B cell (primary cell): ENCODE results near the gene CDAN1. TPM values are rescaled to one million over a fixed set of nuclear protein-coding genes. Genes with fewer than 3 reads are reported as not detected.

Experiments used
- ATAC-seq: fragments of 200-7000 bp; cut with Tn5 transposase; one replicate; pipeline ENCODE4 v1.10.0; 2021; ENCODE audit warnings: low read depth, mild to moderate bottlenecking, moderate number of reproducible peaks, moderate library complexity
- CTCF ChIA-PET: fragments of 350-600 bp; sonication (Branson Sonifier 250); formaldehyde crosslinking; loops from one replicate; lab custom pipeline; 2021; ENCODE audit warnings: antibody characterized with exemption, inconsistent platforms; lab: Charles Lee
- POLR2A ChIA-PET: fragments of 350-600 bp; sonication (Branson Sonifier 250); formaldehyde crosslinking; loops from one replicate; lab custom pipeline; 2021; ENCODE audit warnings: antibody characterized with exemption; lab: Charles Lee
- DNase-seq: peaks from one replicate; pipeline ENCODE4 v3.0.0; 2013
- H2AFZ ChIP-seq: 2 replicates; pipeline ENCODE4 v1.6.1; 2012; ENCODE audit warnings: mild to moderate bottlenecking, low read depth, low read length; ENCODE audit not compliant: insufficient read depth, poor library complexity, severe bottlenecking
- H3K27ac ChIP-seq, 2 donors: 1 replicate in 1 of 2; 2 replicates in 1 of 2; pipeline ENCODE4 v1.5.1; 2012 to 2013; ENCODE audit warnings: low read length in 2 of 2, mild to moderate bottlenecking in 2 of 2, moderate library complexity in 1 of 2
- H3K27me3 ChIP-seq, 4 experiments: fragments of 200-600 bp in 1 of 4; sonication (generic) in 1 of 4; replicated peaks in 1 of 4; 1 replicate in 2 of 4; 2 replicates in 2 of 4; pipeline versions ENCODE4 v1.6.1 to v1.7.0; 2013 to 2016; ENCODE audit warnings: low read length in 3 of 4, mild to moderate bottlenecking in 2 of 4, mixed read lengths in 1 of 4, moderate library complexity in 1 of 4; ENCODE audit not compliant: insufficient read depth in 4 of 4, control insufficient read depth in 3 of 4; ENCODE audit errors: control extremely low read depth in 1 of 4
- H3K36me3 ChIP-seq, 2 experiments: replicated peaks in 1 of 2; 1 replicate in 1 of 2; 2 replicates in 1 of 2; pipeline versions ENCODE4 v1.6.1 to v1.7.1; 2013; ENCODE audit warnings: low read length in 1 of 2; ENCODE audit not compliant: insufficient read depth in 2 of 2, control insufficient read depth in 1 of 2; ENCODE audit errors: control extremely low read depth in 1 of 2, extremely low read depth in 1 of 2
- H3K4me1 ChIP-seq, 2 donors: fragments of 200-600 bp in 1 of 2; sonication (generic) in 1 of 2; 1 replicate in 1 of 2; 2 replicates in 1 of 2; pipeline versions ENCODE4 v1.5.1 to v1.6.1; 2013 to 2017; ENCODE audit warnings: low read length in 2 of 2; ENCODE audit not compliant: control insufficient read depth in 2 of 2, insufficient read depth in 2 of 2
- H3K4me2 ChIP-seq: replicated peaks from 2 replicates; pipeline ENCODE3; 2012; ENCODE audit warnings: mild to moderate bottlenecking, low read depth, low read length; ENCODE audit not compliant: poor library complexity, severe bottlenecking
- H3K4me3 ChIP-seq, 5 experiments: fragments of 200-600 bp in 1 of 5; sonication (generic) in 1 of 5; 1 replicate in 3 of 5; 2 replicates in 2 of 5; pipeline versions ENCODE4 v1.5.1 to v1.7.0; 2011 to 2016; ENCODE audit warnings: low read length in 4 of 5, mild to moderate bottlenecking in 4 of 5, low read depth in 2 of 5, control low read depth in 1 of 5, moderate library complexity in 1 of 5; ENCODE audit not compliant: insufficient read depth in 1 of 5; ENCODE audit errors: control extremely low read depth in 1 of 5, extremely low read depth in 1 of 5
- H3K79me2 ChIP-seq: fragments of 200-600 bp; sonication (generic); one replicate; pipeline ENCODE4 v1.6.0; 2016; ENCODE audit warnings: low read length; ENCODE audit not compliant: control insufficient read depth, insufficient read depth
- H3K9ac ChIP-seq: fragments of 200-600 bp; sonication (generic); 2 replicates; pipeline ENCODE4 v1.6.1; 2017; ENCODE audit warnings: mild to moderate bottlenecking, low read length, moderate library complexity
- H3K9me3 ChIP-seq, 3 donors: one replicate each; pipeline versions ENCODE4 v1.6.1 to v1.7.1; 2013; ENCODE audit warnings: low read length in 2 of 3; ENCODE audit not compliant: control insufficient read depth in 2 of 3, insufficient read depth in 1 of 3; ENCODE audit errors: control extremely low read depth in 1 of 3
- H4K20me1 ChIP-seq: 2 replicates; pipeline ENCODE4 v1.6.0; 2012; ENCODE audit warnings: mild to moderate bottlenecking, low read length; ENCODE audit not compliant: insufficient read depth, control insufficient read depth, poor library complexity, severe bottlenecking
- H3K27ac Mint-ChIP-seq: one replicate; pipeline ENCODE4 v1.8.0; 2021; ENCODE audit warnings: mixed read lengths
- H3K27me3 Mint-ChIP-seq: one replicate; pipeline ENCODE4 v1.8.0; 2021; ENCODE audit warnings: mixed read lengths
- H3K4me1 Mint-ChIP-seq: one replicate; pipeline ENCODE4 v1.8.0; 2021; ENCODE audit warnings: mixed read lengths
- H3K4me3 Mint-ChIP-seq: one replicate; pipeline ENCODE4 v1.8.0; 2021; ENCODE audit warnings: mixed read lengths
- H3K9me3 Mint-ChIP-seq: one replicate; pipeline ENCODE4 v1.8.0; 2022; ENCODE audit warnings: mixed read lengths; ENCODE audit not compliant: insufficient read depth
- EZH2 ChIP-seq: IDR thresholded peaks from 2 replicates; pipeline ENCODE4 v1.6.1; 2012; ENCODE audit warnings: borderline replicate concordance, low read depth, mild to moderate bottlenecking, moderate library complexity, low read length; ENCODE audit not compliant: insufficient read depth, poor library complexity, severe bottlenecking
- WGBS: methylation state at CpG from one replicate; pipeline ENCODE4 v1.1.5; 2013; ENCODE audit warnings: missing lambda C conversion rate; ENCODE audit not compliant: insufficient coverage; 5-methylcytosine and 5-hydroxymethylcytosine counted together
- intact Hi-C: fragments of 100-400 bp; cut with micrococcal nuclease; formaldehyde crosslinking; loops from one replicate; pipeline ENCODE4 v1.10.0; 2022
- polyA plus RNA-seq: library from polyadenylated mRNA; depleted of rRNA; stranded (reverse); fragments of >200 nt; gene quantifications from 2 replicates; pipeline ENCODE4 v1.2.3, GENCODE V29; 2012
- total RNA-seq, 2 donors: library from RNA; stranded (reverse); fragments of 120-200 nt in 1 of 2; gene quantifications; 1 replicate in 1 of 2; 2 replicates in 1 of 2; pipeline versions ENCODE4 v1.2.3 to v1.2.4, GENCODE V29; 2013 to 2022
- TF ChIP-seq, protein P1 (sequence below): fragments of 200-600 bp; IDR thresholded peaks from one replicate; pipeline ENCODE4 v1.8.0; 2022; ENCODE audit warnings: antibody characterized with exemption, mild to moderate bottlenecking

CDAN1 gene
- total and polyA plus RNA-seq, 2 donors (not counting 1 experiment from before 2014, with no cell fraction given): 11.7 to 31.8 TPM

DNA sequence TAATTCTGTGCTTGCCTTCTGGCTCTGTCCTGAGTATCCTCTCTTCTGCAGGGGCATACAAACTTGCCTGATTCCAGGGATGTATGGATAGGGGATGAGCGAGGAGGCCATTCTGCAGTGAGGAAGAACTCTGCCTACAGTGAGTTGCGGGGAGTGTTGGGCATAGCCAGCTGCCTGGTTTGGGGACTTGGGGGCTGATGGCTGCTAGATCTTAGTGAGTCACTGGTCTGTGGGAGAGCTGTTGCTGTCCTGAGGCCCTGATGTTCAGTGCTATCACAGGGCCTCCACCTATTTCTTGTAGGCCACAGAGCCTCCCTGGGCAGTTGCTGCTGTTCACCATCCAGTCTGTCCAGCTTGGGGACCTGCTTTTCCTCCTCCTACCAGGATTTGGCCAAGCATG lies 20.3 kb downstream of the CDAN1 start:
- Histone ChIP-seq H4K20me1 (no peaks in the 10 kb centered on the region), H3K9ac (no peak overlapping the region), H3K27me3 (no peaks in the 10 kb centered on the region), H2AFZ (no peak overlapping the region), H3K4me3 (no peak overlapping the region), H3K36me3 (peaks cover 3 to 5% of the 10 kb centered on the region in 2 experiments), H3K27ac (no peak overlapping the region), H3K79me2 (no peaks in the 10 kb centered on the region), H3K4me1 (no peaks in the 10 kb centered on the region), H3K4me2 (no peak overlapping the region), H3K9me3 (no peaks in the 10 kb centered on the region)
- DNase-seq: no peak
- WGBS: 100% methylated on average over 2 of the region's 2 CpGs
- no peak for ATAC-seq
- ChIA-PET POLR2A (no interaction called here), CTCF (no interaction called here)
- H3K27ac Mint-ChIP-seq: no peak overlapping the region
- no peaks in the 10 kb centered on the region for H3K9me3 Mint-ChIP-seq
- no peak overlapping the region for H3K4me3 Mint-ChIP-seq
- no peak for TF ChIP-seq EZH2
- TF ChIP-seq, protein P1, sequence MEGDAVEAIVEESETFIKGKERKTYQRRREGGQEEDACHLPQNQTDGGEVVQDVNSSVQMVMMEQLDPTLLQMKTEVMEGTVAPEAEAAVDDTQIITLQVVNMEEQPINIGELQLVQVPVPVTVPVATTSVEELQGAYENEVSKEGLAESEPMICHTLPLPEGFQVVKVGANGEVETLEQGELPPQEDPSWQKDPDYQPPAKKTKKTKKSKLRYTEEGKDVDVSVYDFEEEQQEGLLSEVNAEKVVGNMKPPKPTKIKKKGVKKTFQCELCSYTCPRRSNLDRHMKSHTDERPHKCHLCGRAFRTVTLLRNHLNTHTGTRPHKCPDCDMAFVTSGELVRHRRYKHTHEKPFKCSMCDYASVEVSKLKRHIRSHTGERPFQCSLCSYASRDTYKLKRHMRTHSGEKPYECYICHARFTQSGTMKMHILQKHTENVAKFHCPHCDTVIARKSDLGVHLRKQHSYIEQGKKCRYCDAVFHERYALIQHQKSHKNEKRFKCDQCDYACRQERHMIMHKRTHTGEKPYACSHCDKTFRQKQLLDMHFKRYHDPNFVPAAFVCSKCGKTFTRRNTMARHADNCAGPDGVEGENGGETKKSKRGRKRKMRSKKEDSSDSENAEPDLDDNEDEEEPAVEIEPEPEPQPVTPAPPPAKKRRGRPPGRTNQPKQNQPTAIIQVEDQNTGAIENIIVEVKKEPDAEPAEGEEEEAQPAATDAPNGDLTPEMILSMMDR: no peak
- no peaks in the 10 kb centered on the region for H3K4me1 Mint-ChIP-seq
- intact Hi-C loops: no loop called here
- H3K27me3 Mint-ChIP-seq: no peaks in the 10 kb centered on the region

DNA sequence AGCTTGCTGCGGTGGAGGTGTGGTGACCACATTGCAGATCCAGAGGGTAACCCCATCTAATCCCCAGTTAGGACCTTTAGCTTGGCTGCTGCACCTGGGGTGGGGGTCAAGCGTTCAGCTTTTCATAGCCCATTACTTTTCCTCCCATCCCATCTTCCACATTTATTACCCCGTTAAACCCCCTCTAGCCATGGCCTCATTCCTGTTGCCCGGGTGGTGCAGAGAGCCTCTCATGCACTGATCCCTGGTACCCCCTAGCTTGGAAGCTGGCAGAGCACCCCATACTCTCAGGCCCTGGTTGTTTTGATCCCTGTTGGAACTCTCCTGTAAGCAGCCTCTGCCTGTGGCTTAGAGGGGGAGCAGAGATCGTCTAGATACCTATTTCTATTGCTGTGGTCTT lies 20.8 kb downstream of the CDAN1 start:
- Histone ChIP-seq H3K27me3 (no peaks in the 10 kb centered on the region), H3K9ac (no peak overlapping the region), H3K79me2 (no peaks in the 10 kb centered on the region), H4K20me1 (no peaks in the 10 kb centered on the region), H3K9me3 (no peaks in the 10 kb centered on the region), H2AFZ (no peak overlapping the region), H3K4me3 (no peak overlapping the region), H3K36me3 (peaks cover 3 to 5% of the 10 kb centered on the region in 2 experiments), H3K27ac (no peak overlapping the region), H3K4me2 (no peak overlapping the region), H3K4me1 (no peaks in the 10 kb centered on the region)
- POLR2A ChIA-PET: no interaction called here
- no peak for ATAC-seq
- no peak for TF ChIP-seq EZH2
- TF ChIP-seq, protein P1: no peak
- Mint-ChIP-seq H3K4me3 (no peak overlapping the region), H3K4me1 (no peaks in the 10 kb centered on the region), H3K27me3 (no peaks in the 10 kb centered on the region), H3K27ac (no peak overlapping the region), H3K9me3 (no peaks in the 10 kb centered on the region)
- intact Hi-C loops: no loop called here
- CTCF ChIA-PET: no interaction called here
- no peak for DNase-seq
- 100% methylated on average over 4 of the region's 5 CpGs for WGBS
